NCI-H526 treated with DMSO at 0.1 percent for 48 hours (cell line): ENCODE data around the gene PPDPF.

Source experiments
- DNase-seq: peaks from one replicate; lab custom pipeline; 2025; lab: John Stamatoyannopoulos, UW

PPDPF gene

DNA sequence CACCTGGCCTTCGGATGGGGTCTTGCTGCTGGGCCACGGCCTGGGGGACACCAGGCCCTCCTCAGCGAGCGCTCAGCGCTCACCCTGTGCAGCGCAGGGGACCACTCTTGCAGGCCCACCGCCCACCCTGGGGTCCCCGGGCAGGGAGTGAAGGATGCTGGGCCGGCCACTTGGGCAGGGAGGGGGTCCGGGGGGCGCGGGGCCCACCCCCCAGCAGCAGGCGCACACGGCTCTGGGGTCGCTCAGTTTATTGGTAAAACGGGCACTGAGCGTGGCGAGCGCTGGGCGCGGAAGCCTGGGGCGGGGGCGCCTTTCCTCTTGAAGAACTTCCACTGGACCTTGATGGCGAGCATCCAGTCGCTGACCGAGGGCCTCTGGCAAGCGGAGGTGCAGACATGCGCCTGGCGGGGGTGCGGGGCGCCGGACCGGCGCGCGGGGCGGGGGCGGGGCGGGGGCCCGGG, 32.8 kb upstream of the PPDPF start:
- no peak for DNase-seq

GRCh38 chr20:63488315-63489251, 32.0 kb upstream of the PPDPF start:
- no peak for DNase-seq

DNA sequence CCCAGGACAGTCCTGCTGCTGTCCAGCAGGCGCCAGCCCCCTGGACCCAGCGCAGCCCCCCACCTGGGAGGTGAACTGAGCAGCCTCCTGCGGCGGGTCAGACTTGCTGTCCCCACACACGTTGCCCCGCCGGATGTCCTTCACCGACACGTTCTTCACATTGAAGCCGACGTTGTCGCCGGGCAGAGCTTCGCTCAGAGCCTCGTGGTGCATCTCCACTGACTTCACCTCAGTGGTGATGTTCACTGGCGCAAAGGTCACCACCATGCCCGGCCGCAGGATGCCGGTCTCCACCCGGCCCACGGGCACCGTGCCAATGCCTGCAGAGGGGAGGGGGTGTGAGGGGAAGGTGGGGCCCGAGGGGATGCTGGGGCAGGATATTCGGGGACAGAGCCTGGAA, 30.1 kb upstream of the PPDPF start:
- DNase-seq = no peak

DNA sequence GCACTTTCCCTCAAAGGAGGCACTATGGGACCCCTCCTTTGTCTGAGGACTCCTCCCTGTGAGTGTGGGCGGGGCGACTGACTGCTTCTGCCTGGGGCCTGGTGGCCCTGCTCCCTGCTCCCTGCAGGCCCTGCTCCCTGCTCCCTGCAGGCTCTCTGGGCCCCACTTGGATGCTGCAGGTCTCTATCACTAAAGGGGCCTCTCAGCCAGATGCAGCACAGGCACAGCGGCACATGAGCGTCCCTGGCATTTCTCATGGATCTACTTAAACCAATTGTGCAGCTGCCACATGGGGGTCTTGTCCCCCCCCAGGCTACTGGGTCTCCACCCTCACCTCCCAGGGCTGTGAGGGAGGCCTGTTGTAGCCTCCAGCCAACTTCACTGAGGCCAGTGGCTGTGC, 29.5 kb upstream of the PPDPF start:
- DNase-seq = no peak

DNA sequence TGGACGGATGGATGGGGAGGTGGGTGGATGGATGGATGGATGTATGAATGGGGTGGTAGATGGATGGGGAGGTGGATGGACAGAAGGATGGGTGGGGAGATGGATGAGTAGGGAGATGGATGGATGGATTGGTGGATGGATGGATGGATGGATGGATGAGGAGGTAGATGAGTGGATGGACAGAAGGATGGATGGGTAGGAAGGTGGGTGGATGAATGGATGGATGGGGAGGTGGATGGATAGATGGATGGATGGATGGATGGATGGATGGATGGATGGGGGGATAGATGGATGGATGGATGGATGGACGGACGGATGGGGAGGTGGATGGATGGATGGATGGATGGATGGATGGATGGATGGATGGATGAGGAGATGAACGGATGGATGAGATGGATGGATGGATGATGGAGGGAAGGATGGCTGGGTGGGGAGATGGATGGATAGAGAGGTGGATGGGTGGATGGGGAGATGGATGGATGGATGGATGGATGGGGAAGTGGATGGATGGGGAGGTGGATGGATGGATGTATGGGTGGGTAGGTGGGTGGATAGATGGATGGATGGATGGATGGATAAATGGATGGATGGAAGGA, 28.8 kb upstream of the PPDPF start:
- no peak for DNase-seq

GRCh38 chr20:63492518-63492917, 28.0 kb upstream of the PPDPF start:
- no peak for DNase-seq

- no peak for DNase-seq
These were observed 27.6 kb upstream of the PPDPF start for GRCh38 chr20:63492982-63493381.

GRCh38 chr20:63493563-63494020, 27.0 kb upstream of the PPDPF start:
- DNase-seq = no peak

- no peak for DNase-seq
These were observed 26.5 kb upstream of the PPDPF start for GRCh38 chr20:63494084-63494419.

- DNase-seq = no peak
These were observed 26.0 kb upstream of the PPDPF start for GRCh38 chr20:63494420-63495166.

GRCh38 chr20:63495167-63495720, 25.3 kb upstream of the PPDPF start:
- no peak for DNase-seq

- peak; percentile 20 for DNase-seq
These were observed 24.6 kb upstream of the PPDPF start for GRCh38 chr20:63495741-63496595.

- DNase-seq = no peak
These were observed 23.9 kb upstream of the PPDPF start for GRCh38 chr20:63496596-63497120.

DNA sequence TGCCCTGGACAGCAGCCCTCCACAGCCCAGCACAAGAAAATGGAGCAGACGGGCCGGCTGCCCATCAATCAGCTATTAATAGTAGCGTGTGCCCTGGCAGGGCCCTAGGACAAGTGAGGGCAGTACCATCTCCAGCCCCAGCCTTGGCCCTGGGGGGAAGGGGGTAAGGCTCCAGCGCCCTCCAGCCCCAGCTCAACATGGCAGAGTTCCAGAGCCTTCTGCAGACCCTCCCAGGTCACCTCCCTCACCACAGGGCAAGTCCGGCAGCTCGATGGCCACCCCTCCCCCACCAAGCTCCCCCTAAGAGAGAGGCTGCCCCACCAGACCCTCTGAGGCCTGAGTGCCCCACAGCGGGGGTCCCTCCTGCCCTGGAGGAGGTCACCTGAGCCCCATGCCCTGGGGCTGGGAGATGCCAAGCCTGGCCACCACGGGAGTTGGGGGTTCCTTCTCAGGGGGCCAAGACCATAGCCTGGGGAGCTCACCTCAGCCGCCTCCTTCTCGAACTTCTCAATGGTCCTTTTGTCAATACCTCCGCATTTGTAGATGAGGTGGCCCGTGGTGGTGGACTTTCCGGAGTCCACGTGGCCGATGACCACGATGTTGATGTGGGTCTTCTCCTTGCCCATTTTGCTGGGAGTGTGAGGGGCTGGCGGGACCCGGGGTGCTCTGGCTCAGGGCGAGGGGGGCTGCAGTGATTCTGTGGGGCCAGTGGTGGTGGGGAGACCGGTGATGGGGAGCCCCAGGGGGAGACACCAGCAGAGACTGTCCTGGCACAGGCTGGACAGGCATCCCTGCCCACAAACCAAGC, 23.2 kb upstream of the PPDPF start:
- DNase-seq = no peak

DNA sequence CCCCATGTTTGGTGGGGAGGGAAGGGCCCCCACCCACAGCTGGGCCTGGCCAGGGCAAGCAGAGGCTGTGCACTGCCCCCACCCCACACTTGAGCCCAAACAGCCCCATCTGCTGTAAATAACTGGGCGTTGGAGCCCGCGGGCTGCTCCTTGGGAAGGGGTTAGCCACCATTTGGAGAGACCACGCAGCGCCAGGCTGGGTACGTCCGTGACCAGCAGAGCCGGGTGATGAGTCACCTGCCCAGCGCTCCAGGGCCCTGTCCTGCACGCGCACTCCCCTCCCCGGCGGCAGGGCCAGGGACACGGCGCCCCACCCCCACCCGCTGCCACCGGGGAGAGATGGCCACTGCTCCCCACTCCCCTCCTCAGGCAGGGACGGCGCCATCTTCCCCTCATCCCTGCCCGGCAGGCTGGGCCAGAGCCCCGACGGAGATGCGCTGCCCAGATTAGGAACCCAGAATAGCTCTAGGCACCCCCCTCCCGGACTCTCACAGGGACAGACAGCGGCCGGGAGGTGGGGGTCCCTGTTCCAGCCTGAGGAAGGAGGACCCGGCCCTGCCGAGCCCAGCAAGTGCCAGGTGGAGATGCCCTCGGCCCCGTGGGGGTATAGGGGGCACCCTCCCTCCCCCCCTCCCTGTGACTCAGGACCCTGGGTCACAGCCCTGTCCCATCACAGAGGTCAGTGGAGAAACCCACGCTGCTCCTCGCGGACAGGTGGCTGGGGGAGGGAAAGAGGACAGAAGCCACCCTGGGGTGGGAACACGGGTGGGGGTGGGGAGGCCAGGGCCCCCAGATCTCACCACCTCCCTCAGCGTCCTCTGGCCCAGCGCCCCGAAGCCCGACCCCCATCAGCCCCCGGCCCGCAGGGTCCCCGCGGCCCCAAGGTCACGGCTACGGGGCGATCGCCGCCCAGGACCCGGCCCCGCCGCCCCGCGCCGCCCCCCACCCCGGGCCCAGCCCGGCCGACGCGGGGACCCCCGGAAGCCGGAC, 22.3 kb upstream of the PPDPF start:
- DNase-seq = no peak

GRCh38 chr20:63498960-63499337, 21.6 kb upstream of the PPDPF start, which contains the start of gene EEF1A2:
TSS of gene EEF1A2 (minus strand) at chr20:63499083. CDS start at chr20:63497763, 1,320 bp downstream.
- no peak for DNase-seq

DNA sequence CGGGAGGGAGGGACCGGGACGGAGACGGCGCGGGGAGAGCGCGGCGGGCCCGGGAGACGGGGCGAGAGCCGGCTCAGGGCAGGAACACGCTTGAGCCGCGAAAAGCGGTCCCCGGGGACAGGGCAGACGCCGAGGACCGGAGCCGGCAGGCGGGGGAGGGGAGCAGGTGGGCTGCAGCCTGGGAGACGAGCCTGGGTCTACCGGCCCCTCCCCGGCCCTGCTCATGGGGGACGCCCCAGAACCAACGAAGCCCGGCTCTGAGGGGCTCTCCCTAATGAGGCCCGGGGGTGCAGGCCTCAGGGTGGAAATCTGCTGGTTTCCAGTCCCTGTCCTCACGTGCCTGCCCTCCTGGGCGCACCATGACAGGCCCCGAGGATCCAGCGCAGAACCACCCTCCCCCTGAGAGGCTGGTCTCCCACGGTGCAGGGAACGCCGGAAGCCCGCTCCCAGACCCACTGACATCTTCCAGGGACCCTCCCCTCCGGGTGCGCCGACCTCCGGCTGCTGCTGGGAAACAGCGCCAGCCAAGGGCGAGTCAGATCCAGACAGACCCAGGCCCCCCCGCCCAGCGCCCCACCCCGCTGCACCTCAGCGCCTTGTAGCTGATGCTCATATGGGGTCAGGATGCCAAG, 21.1 kb upstream of the PPDPF start:
- DNase-seq = no peak

DNA sequence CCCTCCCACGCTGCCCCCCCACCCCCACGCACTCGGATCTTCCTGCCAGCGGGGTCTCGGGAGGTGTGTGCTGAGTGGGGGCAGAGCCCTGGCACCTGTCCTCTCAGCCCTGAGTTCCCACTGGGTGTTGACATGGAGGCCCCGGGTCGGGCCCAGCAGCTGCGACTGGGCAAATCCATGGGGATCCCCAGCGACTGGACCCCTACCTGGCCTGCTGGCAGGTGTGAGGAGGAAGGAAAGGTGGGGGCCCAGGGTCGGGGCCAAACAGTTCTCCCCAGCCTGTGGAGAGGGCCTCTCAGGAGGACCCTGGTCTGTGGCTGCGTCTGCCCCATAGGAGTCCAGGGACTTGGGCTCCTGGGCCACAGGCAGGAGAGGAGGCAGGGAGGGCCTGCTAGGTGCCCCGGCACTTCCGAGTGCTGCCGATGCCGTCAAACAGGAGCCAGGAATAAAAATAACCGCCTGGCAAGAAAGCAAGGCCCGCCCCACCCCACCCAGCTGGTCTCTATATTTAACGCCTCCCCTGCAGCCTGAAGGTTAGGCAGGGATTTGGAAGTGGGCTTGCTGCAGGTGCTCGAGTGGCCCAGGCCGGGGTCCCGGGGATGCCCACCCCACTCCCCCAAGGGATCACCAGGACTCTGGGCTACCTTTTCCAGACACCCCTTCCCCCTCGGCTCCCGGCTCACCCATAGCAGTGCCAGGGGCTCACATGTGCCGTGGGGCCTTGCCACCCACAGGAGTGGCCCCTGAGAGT, 20.2 kb upstream of the PPDPF start:
- no peak for DNase-seq
